22Rv1 (cell line): Measurements from ENCODE around the gene SHISA8.

Source experiments
- CTCF ChIP-seq: fragments of 450-650 bp; IDR thresholded peaks from 2 replicates; pipeline ENCODE4 v1.5.1; 2017; ENCODE audit warnings: mild to moderate bottlenecking
- ZFX ChIP-seq: fragments of 450-650 bp; IDR thresholded peaks from 2 replicates; pipeline ENCODE4 v1.6.1; 2017; ENCODE audit warnings: antibody characterized with exemption, borderline replicate concordance

- TF ChIP-seq CTCF = no peak
- TF ChIP-seq ZFX = no peak
Measured at GRCh38 chr22:41920271-41920976, 5.5 kb upstream of the SHISA8 start.
